ENCODE data around the gene DOCK3. TPM values are rescaled to one million over a fixed set of nuclear protein-coding genes. Genes with fewer than 3 reads are reported as not detected.
"Not testable (repeated sequence)": the region's sequence is repeated elsewhere in the genome, so short reads cannot be mapped to it uniquely, and the experiment has no call there.

The DOCK3 gene
- total RNA-seq, 1 experiment from 2014 or later, result 0.04 TPM

DNA sequence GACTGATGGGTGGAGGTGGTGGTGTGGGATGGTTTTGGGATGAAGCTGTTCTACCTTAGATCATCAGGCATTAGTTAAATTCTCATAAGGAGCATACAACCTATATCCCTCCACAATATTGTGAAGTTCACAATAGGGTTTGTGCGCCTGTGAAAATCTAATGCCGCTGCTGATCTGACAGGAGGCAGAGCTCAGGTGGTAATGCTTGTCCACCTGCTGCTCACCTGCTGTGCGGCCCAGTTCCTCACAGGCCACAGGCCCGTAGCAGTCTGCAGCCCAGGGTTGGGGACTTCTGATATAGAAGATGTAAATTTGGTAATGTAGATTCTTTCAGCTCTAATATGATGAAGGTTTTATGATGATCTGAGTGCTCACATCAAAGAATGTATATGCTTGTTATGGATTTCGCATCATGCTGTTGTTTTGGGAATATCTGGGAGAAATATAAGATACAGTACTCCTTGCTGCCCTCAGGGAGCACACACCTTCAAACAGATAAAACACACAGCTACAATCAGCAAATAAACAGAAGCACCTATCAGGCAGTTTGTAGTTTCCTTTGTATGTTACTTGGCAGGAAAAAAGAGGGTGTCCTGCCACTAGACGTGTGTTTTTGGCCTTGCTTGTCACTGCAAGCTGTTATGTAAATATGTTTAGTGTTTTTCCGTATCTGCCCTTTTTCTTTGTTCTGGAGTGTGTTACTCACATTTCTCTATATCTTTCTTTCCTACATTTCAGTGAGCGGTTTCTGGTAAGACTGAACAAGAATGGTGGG lies 471.3 kb downstream of the DOCK3 start:
- Histone ChIP-seq H3K4me2 (ENCODE audit: low read depth, low read length, poor library complexity, severe bottlenecking) (no peak overlapping the region), H3K27me3 (ENCODE audit: low read length) (no peaks in the 10 kb centered on the region), H3K4me1 (ENCODE audit: low read length) (no peaks in the 10 kb centered on the region), H3K4me3 (ENCODE audit: low read length) (no peak overlapping the region), H3K9ac (ENCODE audit: low read length) (no peak overlapping the region), H3K27ac (ENCODE audit: low read length) (no peak overlapping the region), H2AFZ (ENCODE audit: low read length) (no peak overlapping the region), H3K79me2 (ENCODE audit: low read length) (no peaks in the 10 kb centered on the region), H3K9me2 (replicated peaks; ENCODE audit: insufficient read depth, low read length) (no peaks in the 10 kb centered on the region), H3K9me3 (ENCODE audit: low read length) (no peaks in the 10 kb centered on the region), H3K36me3 (ENCODE audit: insufficient read depth, low read length) (no peaks in the 10 kb centered on the region), H4K20me1 (ENCODE audit: insufficient read depth, low read depth, low read length) (no peaks in the 10 kb centered on the region)
- DNase-seq, result no peak

DNA sequence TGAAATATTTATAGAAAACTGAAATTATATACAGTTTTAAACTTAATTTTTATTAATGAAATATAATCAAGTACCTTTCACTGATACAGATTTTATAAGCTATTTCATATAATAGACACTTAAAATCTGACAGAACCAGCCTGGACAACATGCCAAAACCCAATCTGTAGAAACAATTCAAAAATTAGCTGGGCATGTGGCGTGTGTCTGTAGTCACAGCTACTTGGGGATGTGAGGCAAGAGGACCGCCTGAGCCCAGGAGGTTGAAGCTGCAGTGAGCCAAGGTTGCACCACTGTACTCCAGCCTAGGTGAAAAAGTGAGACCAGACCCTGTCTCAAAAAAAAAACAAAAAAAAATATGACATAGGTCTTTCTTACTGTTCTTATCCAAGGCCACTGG lies 472.1 kb downstream of the DOCK3 start:
- Histone ChIP-seq H3K4me2 (ENCODE audit: low read depth, low read length, poor library complexity, severe bottlenecking) (no peak overlapping the region), H3K27ac (ENCODE audit: low read length) (no peak overlapping the region), H3K27me3 (ENCODE audit: low read length) (no peaks in the 10 kb centered on the region), H3K36me3 (ENCODE audit: insufficient read depth, low read length) (no peaks in the 10 kb centered on the region), H3K9me2 (replicated peaks; ENCODE audit: insufficient read depth, low read length) (no peaks in the 10 kb centered on the region), H3K79me2 (ENCODE audit: low read length) (no peaks in the 10 kb centered on the region), H4K20me1 (ENCODE audit: insufficient read depth, low read depth, low read length) (no peaks in the 10 kb centered on the region), H3K9me3 (ENCODE audit: low read length) (no peaks in the 10 kb centered on the region), H2AFZ (ENCODE audit: low read length) (no peak overlapping the region), H3K4me3 (ENCODE audit: low read length) (no peak overlapping the region), H3K4me1 (ENCODE audit: low read length) (no peaks in the 10 kb centered on the region), H3K9ac (ENCODE audit: low read length) (no peak overlapping the region)
- DNase-seq, result no peak

DNA sequence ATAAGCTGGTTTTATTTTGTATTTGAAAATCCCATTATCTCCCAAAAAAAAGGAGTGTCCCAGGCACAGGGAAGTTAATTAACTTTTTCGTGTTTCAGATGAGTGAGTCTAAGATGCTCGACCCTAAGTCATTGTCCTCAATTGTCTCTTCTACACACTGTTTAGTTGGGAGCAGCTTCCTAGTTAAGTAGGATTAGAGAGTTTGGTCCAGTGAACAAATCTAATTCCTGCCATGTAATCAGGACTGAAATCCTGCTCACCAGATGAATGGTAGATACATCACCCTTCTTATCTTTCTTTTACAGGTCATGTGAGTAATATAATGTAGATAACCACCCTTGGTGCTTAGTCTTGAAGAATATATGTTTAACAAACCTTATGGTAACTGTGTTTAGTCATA lies 481.4 kb downstream of the DOCK3 start:
- Histone ChIP-seq H3K4me1 (ENCODE audit: low read length) (no peaks in the 10 kb centered on the region), H3K36me3 (ENCODE audit: insufficient read depth, low read length) (no peaks in the 10 kb centered on the region), H3K9ac (ENCODE audit: low read length) (no peak overlapping the region), H3K4me3 (ENCODE audit: low read length) (no peak overlapping the region), H3K9me2 (replicated peaks; ENCODE audit: insufficient read depth, low read length) (no peaks in the 10 kb centered on the region), H4K20me1 (ENCODE audit: insufficient read depth, low read depth, low read length) (no peaks in the 10 kb centered on the region), H3K27me3 (ENCODE audit: low read length) (no peaks in the 10 kb centered on the region), H3K4me2 (ENCODE audit: low read depth, low read length, poor library complexity, severe bottlenecking) (no peak overlapping the region), H3K27ac (ENCODE audit: low read length) (no peak overlapping the region), H2AFZ (ENCODE audit: low read length) (no peak overlapping the region), H3K9me3 (ENCODE audit: low read length) (no peaks in the 10 kb centered on the region), H3K79me2 (ENCODE audit: low read length) (no peaks in the 10 kb centered on the region)
- no peak for DNase-seq

DNA sequence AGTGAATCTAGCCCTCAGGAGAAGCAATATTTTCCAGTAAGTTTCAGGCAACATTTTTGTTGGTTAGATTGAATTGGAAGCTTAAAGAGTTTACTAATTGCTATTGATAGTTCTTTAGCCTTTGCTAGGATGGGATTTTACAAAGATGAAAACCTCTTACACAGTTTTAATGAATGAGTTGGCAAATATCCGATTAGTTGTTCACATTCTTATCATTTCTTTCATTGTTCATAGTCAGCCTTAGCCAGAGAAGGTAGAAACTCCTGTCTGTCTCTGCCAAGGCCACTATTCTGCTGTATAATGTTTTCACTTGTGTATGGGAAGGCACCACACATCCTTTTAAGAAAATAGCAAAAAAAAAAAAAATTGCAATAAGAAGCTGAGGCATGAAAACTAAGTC lies 488.3 kb downstream of the DOCK3 start:
- H3K27ac ChIP-seq (ENCODE audit: low read length), result no peak overlapping the region

DNA sequence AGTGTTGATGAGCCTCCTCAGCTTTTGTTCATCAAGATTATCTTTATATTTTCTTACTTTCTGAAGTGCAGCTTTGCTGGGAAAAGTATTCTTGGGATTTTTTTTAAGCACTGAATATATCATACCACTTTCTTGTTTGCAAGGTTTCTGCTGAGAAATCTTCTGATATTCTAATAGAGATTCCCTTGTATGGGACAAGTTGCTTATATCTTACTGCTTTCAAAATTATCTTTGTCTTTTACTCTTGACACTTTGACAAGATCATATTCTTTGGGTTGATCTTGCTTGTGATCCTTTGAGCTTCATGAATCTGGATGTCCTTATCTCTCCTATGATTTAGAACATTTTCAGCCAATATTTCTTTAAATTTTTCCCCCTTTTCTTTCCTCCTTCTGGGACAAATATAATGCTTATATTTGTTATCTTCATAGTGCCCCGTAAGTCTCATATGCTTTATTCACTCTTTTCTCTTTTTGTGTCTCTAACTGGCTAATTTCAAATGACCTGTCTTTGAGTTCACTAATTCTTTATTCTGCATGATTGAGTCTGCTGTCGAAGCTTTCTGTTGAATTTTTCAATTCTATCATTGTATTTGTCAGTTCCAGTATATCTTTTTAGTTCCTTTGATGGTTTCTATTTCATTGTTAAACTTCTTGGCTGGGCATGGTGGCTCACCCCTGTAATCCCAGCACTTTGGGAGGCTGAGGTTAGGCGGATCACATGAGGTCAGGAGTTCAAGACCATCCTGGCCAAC lies 499.0 kb downstream of the DOCK3 start:
- H3K79me2 ChIP-seq (ENCODE audit: low read length), result no peaks in the 10 kb centered on the region

More for the DNA sequence above, 488.3 kb downstream of the DOCK3 start:
- Histone ChIP-seq H3K9me2 (replicated peaks; ENCODE audit: insufficient read depth, low read length) (no peaks in the 10 kb centered on the region), H3K36me3 (ENCODE audit: insufficient read depth, low read length) (no peaks in the 10 kb centered on the region), H3K9me3 (ENCODE audit: low read length) (no peaks in the 10 kb centered on the region), H3K79me2 (ENCODE audit: low read length) (no peaks in the 10 kb centered on the region), H3K4me1 (ENCODE audit: low read length) (no peaks in the 10 kb centered on the region), H2AFZ (ENCODE audit: low read length) (no peak overlapping the region), H4K20me1 (ENCODE audit: insufficient read depth, low read depth, low read length) (no peaks in the 10 kb centered on the region), H3K9ac (ENCODE audit: low read length) (no peak overlapping the region), H3K4me2 (ENCODE audit: low read depth, low read length, poor library complexity, severe bottlenecking) (no peak overlapping the region), H3K27me3 (ENCODE audit: low read length) (no peaks in the 10 kb centered on the region), H3K4me3 (ENCODE audit: low read length) (no peak overlapping the region)
- DNase-seq, result no peak

DNA sequence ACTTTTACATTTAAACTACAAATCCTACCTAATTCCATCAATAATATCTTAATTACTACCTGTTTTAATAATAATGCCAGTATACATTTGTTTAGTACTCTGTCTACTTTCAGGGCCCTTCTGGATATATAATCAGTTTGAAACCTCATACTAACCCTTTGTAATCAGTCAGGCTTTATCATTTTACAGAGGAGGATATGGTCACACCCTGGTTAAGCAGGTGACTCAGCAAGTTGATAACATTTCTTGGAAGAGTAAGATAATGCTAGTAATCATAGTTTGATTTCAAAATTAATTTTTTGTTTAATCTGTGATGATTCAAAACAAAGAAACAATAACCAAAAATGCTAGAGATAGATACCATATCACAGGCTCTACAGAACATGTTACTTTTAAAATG lies 502.2 kb downstream of the DOCK3 start:
- H3K9ac ChIP-seq (ENCODE audit: low read length), result no peak overlapping the region
- H3K36me3 ChIP-seq (ENCODE audit: insufficient read depth, low read length), result no peaks in the 10 kb centered on the region
- H3K79me2 ChIP-seq (ENCODE audit: low read length), result no peaks in the 10 kb centered on the region
- peaks cover 20% of the 10 kb centered on the region for H3K9me3 ChIP-seq (ENCODE audit: low read length)
- no peak overlapping the region for H3K4me3 ChIP-seq (ENCODE audit: low read length)
- H3K27me3 ChIP-seq (ENCODE audit: low read length), result no peaks in the 10 kb centered on the region
- no peak overlapping the region for H3K27ac ChIP-seq (ENCODE audit: low read length)
- no peaks in the 10 kb centered on the region for H3K4me1 ChIP-seq (ENCODE audit: low read length)
- H3K9me2 ChIP-seq (replicated peaks; ENCODE audit: insufficient read depth, low read length), result no peaks in the 10 kb centered on the region
- no peak overlapping the region for H3K4me2 ChIP-seq (ENCODE audit: low read depth, low read length, poor library complexity, severe bottlenecking)
- H2AFZ ChIP-seq (ENCODE audit: low read length), result no peak overlapping the region
- DNase-seq, result no peak
- H4K20me1 ChIP-seq (ENCODE audit: insufficient read depth, low read depth, low read length), result no peaks in the 10 kb centered on the region

More for the DNA sequence above, 499.0 kb downstream of the DOCK3 start:
- no peak for DNase-seq
- H3K27ac ChIP-seq (ENCODE audit: low read length), result no peak overlapping the region
- peaks cover 20% of the 10 kb centered on the region for H3K9me3 ChIP-seq (ENCODE audit: low read length)
- no peaks in the 10 kb centered on the region for H3K9me2 ChIP-seq (replicated peaks; ENCODE audit: insufficient read depth, low read length)
- H2AFZ ChIP-seq (ENCODE audit: low read length), result no peak overlapping the region
- H3K4me1 ChIP-seq (ENCODE audit: low read length), result no peaks in the 10 kb centered on the region
- H3K4me3 ChIP-seq (ENCODE audit: low read length), result no peak overlapping the region
- no peak overlapping the region for H3K4me2 ChIP-seq (ENCODE audit: low read depth, low read length, poor library complexity, severe bottlenecking)
- no peaks in the 10 kb centered on the region for H3K27me3 ChIP-seq (ENCODE audit: low read length)
- H3K36me3 ChIP-seq (ENCODE audit: insufficient read depth, low read length), result no peaks in the 10 kb centered on the region
- no peak overlapping the region for H3K9ac ChIP-seq (ENCODE audit: low read length)
- no peaks in the 10 kb centered on the region for H4K20me1 ChIP-seq (ENCODE audit: insufficient read depth, low read depth, low read length)

DNA sequence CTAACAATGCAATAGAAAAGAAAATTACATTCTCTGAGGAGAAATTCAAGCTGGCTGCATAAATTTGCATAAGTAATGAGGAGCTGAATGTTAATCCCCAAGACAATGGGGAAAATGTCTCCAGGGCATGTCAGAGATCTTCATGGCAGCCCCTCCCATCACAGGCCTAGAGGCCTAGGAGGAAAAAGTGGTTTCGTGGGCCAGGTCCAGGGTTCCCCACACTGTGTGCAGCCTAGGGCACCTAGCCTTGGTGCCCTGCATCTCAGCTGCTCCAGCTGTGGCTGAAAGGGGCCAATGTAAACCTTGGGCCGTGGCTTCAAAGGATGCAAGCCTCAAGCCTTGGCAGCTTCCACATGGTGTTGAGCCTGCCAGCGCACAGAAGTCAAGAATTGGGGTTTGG lies 511.7 kb downstream of the DOCK3 start:
- H3K4me1 ChIP-seq (ENCODE audit: low read length); H2AFZ ChIP-seq (ENCODE audit: low read length); H3K27ac ChIP-seq (ENCODE audit: low read length); H3K4me3 ChIP-seq (ENCODE audit: low read length); DNase-seq; H3K9me3 ChIP-seq (ENCODE audit: low read length); H3K36me3 ChIP-seq (ENCODE audit: insufficient read depth, low read length); H3K9me2 ChIP-seq (replicated peaks; ENCODE audit: insufficient read depth, low read length); H3K79me2 ChIP-seq (ENCODE audit: low read length); H3K9ac ChIP-seq (ENCODE audit: low read length); H3K27me3 ChIP-seq (ENCODE audit: low read length); H4K20me1 ChIP-seq (ENCODE audit: insufficient read depth, low read depth, low read length); H3K4me2 ChIP-seq (ENCODE audit: low read depth, low read length, poor library complexity, severe bottlenecking): not testable (repeated sequence)

DNA sequence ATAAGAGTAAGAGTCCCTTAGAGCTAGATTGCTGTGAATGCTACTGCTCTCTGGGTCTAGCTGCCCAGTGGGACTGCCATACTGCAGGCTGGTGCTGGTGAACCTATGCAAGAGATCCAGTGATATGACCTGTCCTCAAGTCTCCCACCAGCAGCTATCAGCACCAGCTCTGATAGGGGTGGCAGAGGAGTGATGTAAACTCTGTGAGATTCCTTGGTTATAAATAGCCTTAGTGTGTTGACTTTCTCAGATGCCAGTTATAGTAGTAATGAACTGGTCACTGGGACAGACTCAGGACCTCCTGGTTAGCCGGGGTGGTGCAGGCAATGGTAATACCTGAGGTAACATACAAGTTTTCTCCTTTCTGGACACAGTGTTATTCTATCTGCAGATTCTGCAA lies 515.5 kb downstream of the DOCK3 start:
- H3K9ac ChIP-seq (ENCODE audit: low read length), result no peak overlapping the region
- no peaks in the 10 kb centered on the region for H3K79me2 ChIP-seq (ENCODE audit: low read length)
- H3K27me3 ChIP-seq (ENCODE audit: low read length), result no peaks in the 10 kb centered on the region
- no peaks in the 10 kb centered on the region for H3K36me3 ChIP-seq (ENCODE audit: insufficient read depth, low read length)
- no peak overlapping the region for H3K27ac ChIP-seq (ENCODE audit: low read length)
- H4K20me1 ChIP-seq (ENCODE audit: insufficient read depth, low read depth, low read length), result no peaks in the 10 kb centered on the region
- H3K9me3 ChIP-seq (ENCODE audit: low read length), result no peaks in the 10 kb centered on the region
- no peak for DNase-seq
- H3K9me2 ChIP-seq (replicated peaks; ENCODE audit: insufficient read depth, low read length), result no peaks in the 10 kb centered on the region
- no peak overlapping the region for H2AFZ ChIP-seq (ENCODE audit: low read length)
- H3K4me3 ChIP-seq (ENCODE audit: low read length), result no peak overlapping the region
- no peaks in the 10 kb centered on the region for H3K4me1 ChIP-seq (ENCODE audit: low read length)
- no peak overlapping the region for H3K4me2 ChIP-seq (ENCODE audit: low read depth, low read length, poor library complexity, severe bottlenecking)
